GM21737 (cell line): ENCODE results near the gene PSMG1.
"Not testable (repeated sequence)": the region's sequence is repeated elsewhere in the genome, so short reads cannot be mapped to it uniquely, and the experiment has no call there.

Experiments used
- ATAC-seq: cut with Tn5 transposase; IDR thresholded peaks from one replicate; pipeline ENCODE4 v1.9.1; 2021; ENCODE audit warnings: mild to moderate bottlenecking, moderate library complexity; ENCODE audit not compliant: unreplicated experiment

Gene PSMG1, protein sequence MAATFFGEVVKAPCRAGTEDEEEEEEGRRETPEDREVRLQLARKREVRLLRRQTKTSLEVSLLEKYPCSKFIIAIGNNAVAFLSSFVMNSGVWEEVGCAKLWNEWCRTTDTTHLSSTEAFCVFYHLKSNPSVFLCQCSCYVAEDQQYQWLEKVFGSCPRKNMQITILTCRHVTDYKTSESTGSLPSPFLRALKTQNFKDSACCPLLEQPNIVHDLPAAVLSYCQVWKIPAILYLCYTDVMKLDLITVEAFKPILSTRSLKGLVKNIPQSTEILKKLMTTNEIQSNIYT

DNA sequence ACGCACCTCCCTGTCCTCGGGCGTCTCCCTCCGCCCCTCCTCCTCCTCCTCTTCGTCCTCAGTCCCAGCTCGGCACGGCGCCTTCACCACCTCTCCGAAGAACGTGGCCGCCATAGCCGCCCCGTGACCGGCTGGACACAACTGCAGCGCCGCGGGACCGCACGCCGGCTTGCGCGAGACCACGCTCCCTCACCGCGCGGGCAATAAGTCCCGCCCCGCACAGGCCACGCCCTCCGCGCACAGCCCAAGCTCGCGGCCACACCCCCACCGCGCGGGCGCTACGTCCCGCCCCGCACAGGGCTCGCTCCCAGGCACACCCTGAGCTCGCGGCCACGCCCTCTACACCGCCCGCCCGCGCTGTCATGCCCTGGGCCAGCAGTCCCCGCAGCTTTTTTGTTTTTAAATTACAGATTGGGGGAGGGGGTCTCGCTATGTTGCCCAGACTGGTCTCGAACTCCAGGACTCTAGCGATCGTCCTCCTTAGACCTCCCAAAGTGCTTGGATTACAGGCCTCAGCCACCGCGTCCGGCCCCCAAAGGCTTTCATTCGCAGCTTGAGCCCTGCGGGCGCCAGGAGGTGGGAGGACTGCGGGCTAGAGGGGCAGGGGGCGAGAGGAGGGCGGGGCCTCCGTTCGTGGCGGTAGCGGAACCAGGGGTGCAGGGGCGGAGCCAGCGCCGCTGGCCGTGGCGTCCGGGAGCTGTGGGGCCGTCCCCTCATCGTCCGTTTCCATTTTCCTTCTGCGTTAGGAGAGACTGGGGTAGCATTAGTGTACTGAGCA lies at the start of gene PSMG1:
Gene PSMG1 (minus strand): TSS at position 180 of the 778 bp plus-strand sequence. CDS start 66 bp downstream, at position 114.
- ATAC-seq, result peak; percentile 88

DNA sequence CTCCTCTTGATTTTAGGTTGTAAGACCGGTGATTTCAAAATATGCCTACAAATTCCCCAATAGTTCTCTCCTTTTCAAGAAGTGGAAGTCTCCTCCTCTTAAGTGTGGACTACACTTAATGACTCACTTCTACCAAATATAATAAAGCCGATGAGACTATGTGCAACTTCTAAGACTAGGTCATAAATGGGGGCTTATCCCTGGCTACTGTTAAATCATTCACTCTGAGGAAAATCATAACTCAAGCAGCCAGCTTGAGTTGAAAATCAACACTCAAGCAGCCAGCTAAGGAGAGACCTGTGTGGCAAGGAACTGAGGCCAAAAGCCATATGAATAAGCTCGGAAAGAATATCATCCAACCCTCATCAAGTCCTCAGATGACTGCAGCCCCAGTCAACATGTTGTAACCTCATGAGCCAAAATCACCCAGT lies 49.6 kb upstream of the PSMG1 start:
- no peak for ATAC-seq

DNA sequence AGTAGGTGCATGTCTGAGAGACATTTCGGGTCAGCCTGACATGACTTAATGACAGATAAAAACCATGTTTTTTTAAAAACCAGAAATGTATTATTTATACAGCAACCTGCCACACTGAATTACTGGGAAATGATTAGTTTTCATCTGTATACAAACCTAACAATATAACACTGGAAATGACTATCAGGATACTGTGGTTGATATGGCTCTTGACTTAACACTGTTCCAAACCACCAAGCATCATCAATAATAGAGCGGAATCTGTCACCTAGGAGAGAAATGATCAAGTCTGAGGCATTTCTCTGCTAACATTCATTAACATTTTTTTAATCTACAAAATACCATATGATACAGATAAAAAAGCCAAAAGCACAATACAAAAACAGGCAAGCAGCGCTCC lies 41.7 kb upstream of the PSMG1 start:
- ATAC-seq, result no peak

DNA sequence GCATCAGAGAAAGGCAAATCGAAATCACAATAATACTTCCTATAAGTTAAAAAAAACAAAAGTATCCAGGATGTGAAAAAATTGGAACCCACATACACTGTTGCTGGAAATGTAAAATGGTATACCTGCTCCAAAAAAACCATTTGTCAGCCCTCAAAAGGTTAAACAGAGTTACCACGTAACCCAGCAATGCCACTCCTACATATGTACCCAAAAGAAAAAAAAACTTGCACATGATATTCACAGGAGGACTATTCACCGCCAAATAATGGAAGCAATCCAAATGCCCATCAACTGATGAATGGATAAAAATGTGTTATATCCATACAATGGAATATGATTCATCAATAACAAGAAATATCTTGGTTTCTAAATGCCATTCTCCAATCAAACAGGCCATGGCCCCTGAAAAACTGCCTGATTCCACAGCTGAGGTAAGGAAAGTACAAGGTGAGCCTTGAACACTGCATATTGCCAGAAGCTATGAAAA lies 38.8 kb upstream of the PSMG1 start:
- no peak for ATAC-seq

DNA sequence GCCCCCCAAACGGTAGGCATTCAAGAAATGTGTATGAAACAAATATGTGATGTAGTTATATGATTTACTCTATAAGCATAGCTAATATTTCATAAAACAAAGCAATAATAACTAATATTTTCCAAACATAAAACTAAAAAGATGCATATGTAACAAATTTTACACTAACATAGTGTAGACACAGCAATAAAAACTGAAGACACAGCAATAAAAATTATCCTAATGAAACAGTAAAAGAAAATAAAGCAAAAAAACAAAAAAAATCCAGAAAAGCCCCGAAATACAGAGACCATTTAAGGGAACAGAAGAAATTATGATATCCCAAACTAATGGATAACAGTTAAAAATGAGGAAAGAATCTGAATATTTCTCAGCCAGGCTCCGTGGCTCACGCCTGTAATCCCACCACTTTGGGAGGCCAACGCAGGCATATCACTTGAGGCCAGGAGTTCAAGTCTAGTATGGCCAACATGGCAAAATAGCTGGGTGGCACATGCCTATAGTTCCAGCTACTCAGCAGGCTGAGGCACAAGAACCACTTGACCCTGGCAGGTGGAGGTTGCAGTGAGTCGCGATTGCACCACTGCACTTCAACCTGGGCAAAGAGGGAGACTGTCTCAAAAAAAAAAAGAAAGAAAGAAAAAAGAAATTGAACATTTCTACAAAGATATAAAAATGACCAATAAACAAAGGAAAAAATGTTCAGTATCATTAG lies 38.2 kb upstream of the PSMG1 start:
- ATAC-seq, result no peak

DNA sequence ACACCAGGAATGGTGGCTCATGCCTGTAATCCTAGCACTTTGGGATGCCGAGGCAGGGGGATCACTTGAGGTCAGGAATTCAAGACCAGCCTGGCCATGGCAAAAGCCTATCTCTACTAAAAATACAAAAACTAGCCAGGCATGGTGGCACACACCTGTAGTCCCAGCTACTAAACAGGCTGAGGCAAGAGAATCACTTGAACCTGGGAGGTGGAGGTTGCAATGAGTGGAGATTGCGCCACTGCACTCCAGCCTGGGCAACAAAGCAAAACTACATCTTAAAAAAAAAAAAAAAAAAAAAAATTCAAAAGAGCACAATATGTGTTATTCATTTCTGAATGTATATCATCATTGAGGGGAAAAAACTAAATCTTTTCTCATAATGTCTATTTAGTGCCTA lies 37.6 kb upstream of the PSMG1 start:
- not testable (repeated sequence) for ATAC-seq

DNA sequence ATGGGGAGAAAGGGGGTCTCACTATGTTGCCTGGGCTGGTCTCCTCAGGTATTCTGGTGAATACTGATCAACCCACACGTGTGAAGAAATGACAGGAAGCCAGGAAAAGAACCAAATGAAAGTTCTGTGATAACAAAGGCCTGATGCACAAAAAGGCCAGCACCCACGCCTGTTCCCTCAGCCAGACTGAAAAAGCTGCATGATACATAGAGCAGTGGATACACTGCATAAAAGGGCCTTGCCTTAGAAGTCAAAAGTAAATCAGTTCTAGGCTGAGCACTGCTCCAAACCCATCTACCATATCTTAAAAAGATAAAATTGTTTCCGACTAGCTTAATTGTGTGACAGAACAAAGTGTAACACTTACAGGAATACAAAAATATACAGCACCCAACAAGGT lies 36.9 kb upstream of the PSMG1 start:
- no peak for ATAC-seq

DNA sequence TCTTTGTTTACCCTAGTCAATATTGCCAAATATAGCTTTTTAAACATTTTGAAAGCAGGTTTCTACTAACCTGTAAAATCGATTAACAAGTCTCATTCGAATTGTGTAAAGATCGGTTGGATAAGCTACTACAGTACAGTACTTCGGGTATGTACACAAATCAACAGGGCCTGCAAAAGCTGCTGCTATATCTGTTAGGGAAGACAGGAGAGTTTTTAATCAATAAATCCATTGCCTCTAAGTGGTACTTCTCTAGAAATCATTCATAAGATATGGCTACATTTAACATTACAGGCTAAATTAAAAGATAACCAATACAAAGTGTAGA lies 34.8 kb upstream of the PSMG1 start:
- no peak for ATAC-seq

DNA sequence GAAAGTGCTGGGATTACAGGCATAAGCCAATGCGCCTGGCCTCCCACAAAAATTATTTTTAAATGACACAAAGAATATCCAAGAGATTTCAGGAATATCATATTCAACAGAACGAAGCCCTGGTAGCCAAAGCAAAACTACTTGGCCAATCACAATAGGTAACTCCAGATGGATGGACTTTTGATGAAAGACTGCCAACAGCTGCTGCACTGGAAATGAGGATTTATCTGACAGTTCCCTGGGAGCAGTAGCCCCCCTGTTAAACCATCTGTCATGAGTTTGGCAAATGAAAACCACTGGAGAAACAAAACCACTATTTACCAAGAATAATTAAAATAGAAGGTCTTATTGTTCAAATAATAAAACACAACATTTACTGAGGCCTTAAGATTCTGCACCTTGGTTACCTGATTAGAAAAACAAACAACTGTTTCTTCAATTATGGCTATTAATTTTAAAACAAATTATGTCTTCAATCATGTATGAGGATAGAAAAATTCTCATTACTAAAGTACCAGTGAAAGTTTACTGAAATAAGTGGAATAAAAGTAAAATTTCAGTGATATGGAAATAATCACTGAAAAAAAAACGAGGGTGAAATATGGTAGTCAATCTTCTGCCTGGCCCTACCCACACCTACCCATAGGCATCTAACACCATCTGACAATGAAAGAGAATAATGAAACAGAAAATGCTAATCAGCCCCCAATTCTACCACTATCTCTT lies 34.3 kb upstream of the PSMG1 start:
- ATAC-seq, result no peak

DNA sequence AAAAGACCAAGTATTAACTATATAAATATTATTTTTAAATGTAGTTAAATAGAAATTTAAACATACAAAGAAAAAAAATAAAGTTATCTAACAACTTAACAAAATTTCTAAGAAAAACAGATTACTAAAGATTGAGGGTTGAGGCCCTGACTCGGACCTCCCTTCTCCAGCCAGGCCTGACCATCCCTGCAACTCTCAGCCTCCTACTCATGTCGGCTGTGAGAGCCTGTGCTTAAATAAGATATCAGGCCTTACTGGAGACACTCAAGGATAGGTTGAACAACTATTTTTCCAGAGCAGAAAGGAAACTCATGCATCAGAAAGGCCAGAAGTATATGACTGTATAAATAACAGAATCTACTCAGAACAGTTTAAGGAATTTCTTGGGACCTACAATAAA lies 33.0 kb upstream of the PSMG1 start:
- no peak for ATAC-seq

DNA sequence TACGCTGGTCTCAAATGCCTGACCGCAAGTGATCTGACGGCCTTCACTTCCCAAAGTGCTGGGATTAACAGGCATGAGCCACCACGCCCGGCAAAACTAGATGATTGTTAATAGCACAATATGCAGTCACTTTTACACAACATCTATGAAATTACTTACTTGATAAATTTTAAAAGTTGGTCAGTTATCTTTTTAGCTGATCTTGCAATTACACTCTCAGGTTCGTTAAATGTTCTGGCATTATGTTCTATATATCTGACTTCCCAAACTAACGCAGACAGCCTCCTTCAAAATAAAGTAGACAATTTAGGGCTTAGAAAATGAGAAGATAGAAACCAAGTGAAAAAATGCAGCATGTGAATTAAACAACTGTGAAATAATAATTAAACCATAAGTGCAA lies 31.8 kb upstream of the PSMG1 start:
- no peak for ATAC-seq

DNA sequence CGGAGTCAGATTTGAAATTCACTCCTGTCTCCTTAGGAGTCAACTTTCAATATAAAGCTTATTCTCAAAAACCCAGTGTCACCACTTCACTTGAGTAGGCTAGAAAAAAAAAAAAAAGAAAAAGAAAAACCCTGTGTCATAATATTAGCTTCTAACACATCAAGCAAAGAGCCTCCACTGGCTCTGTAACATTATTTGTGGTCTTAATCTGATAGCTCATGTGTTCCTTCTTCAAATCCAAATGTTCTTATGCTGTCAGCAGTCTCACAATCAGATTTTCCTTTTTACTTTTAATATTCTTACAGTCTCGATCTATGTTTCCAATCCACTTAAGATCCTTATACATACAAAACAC lies 26.1 kb upstream of the PSMG1 start:
- ATAC-seq, result no peak

DNA sequence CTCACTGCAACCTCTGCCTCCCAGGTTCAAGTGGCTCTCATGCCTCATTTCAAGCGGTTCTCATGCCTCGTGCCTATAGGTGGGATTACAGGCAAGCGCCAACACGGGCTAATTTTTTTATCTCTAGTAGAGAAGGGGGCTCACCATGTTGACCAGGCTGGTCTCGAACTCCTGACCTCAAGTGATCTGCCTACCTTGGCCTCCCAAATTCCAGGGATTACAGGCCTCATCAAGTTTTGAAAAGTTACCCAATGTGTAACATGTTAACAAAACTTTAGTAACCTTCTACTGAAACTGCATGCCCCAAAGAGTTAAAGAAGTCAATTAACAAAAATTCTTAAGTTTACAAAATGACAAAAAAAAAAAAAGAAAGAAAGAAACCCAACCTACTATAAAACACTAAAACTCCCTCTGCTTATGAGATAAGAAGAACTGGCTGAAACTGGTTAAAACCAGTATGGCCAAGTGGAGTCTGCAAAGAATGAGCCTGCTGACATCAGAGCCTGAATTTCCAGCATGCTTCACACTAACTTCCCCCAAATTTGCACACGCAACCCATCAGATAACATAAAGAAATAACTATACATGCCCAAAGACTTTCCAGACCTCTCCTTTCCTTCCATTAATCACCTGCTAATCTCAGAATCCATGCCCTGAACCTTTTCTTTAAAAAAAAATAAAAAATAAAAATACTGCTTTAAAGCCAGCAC lies 25.5 kb upstream of the PSMG1 start:
- ATAC-seq, result no peak

DNA sequence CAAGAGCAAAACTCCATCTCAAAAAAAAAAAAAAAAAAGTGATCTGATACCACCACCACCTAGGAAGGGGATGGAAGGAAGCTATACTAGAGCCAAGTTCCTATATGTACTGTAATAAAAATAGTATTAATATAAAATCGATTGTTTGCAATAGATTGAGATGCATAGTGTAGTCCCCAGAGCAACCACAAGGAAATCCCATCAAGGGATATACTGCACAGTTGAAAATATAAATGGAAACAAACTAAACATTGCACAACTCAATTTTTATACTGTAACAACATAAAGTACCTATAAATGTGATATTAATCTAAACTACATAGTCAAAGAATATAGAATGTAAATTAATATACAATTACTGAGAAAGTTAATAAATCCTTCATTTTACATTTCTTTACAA lies 20.9 kb upstream of the PSMG1 start:
- ATAC-seq, result no peak

DNA sequence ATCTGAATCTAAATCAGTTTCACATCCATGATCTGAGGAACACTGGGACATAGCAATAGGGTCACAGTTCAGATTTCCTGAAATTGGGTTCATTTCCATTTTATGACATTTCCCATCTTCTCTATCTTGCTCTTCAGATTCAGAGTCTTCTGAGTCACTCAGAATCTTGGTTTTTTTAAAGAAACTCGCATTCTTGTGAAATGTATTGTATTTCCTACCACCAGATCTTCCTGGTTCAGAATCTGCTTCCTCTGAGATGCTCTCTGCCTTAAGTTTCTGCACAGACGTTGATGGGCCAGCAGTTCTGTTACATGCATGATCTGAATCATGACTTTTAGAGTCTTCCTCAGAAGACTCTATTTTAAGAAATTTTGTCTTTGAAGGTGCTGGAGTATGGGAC lies 15.5 kb upstream of the PSMG1 start:
- no peak for ATAC-seq

DNA sequence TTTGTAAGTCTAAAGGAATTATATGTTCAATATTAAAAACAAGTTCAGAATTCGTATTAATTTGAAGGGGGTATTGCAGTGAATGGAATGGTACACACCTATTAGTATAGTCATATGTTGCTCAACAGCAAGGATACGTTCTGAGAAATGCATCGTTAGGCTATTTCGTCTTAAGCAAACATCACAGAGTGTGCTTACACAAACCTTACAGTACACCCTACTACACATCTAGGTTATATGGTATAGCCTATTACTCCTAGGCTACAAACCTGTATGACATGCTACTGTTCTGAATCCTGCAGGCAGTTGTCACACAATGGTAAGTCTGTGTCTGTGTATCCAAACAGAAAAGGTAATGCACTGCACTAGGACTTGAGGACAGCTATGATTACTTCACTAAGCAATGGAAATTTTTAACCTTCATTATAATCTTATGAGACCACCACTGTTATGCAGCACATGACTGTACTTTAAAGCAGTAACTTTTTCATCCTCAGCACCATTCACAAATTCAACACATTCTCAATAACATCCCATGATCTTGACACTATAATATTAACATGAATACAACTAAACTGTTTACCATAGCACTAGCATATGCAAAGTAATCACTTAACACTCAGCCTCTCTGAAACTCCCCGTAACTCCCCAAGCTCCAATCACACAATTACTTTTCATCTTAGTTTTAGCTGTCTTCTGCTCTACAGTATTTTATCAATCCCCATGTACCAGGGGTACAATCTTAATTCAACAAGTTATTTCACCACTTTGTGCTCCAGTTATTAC lies 14.4 kb upstream of the PSMG1 start:
- no peak for ATAC-seq

DNA sequence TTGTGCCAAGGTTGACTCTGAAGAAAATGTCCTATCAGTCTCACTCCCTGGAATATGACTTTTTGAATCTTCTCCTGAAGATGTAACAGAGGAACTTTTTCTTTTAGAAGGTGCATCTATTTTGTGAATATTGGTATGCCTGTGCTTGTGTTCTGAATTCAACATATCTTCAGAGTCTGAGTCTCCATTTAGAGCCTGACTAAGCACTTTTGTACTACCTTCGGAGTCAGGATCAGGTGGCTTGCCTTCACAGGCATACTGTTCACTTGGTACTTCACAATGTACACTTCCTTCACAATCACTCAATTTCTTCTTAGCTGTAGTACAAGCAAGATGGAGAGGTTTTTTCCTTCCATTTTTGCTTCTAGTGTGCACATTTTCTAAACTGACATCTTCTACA lies 13.6 kb upstream of the PSMG1 start:
- ATAC-seq, result no peak

DNA sequence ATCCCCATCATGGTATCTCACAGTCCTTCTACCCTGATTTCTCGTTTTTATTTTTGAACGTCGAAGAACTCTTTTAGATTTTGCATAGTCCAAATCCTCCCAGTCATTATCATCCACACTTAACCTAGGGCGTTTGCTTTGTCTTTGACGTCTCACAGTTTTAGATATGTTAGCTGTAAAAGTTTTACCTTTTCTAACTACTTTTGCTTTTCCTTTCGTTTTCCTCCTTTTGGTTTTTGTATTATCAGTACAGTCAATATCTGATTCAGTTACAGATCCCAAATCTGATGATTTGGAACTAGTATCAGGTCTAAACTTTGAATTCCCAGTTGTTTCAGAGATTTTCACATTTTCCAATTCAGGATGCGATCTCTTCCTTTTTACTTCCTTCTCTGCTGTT lies 13.1 kb upstream of the PSMG1 start:
- no peak for ATAC-seq

DNA sequence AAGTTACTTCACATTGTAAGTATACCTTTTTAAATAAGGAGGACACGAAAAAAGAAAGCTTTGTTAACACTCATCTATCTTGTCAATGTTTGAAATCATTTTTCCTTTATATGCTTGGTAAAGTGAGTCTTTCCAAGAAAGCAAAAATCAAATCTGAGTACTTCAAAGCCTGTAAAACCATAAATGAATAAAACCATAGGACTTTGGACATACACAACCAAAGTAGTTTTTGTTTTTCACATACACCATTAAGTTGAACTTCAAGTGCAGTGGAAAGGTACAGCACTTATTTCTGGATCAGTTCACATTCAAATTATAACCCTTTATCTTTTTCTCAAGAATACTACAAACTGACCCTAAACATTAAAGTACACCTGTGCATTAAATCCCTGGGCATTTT lies 10.1 kb upstream of the PSMG1 start:
- no peak for ATAC-seq
